ENCODE results near the gene COP1.

The COP1 gene

GRCh38 chr1:175963740-175964139 is 243.3 kb downstream of the COP1 start:
- H3K79me2 ChIP-seq (ENCODE audit: insufficient read depth, low read length), result no peaks in the 10 kb centered on the region

GRCh38 chr1:175960169-175960568 is 246.9 kb downstream of the COP1 start:
- ATAC-seq (ENCODE audit: insufficient read depth, low read depth) (no peak), DNase-seq (no peak)
- TF ChIP-seq EZH2 (IDR thresholded peaks at IDR 0.05; ENCODE audit: borderline replicate concordance, low read depth, low read length, severe bottlenecking), result no peak
- TF ChIP-seq, protein P1, sequence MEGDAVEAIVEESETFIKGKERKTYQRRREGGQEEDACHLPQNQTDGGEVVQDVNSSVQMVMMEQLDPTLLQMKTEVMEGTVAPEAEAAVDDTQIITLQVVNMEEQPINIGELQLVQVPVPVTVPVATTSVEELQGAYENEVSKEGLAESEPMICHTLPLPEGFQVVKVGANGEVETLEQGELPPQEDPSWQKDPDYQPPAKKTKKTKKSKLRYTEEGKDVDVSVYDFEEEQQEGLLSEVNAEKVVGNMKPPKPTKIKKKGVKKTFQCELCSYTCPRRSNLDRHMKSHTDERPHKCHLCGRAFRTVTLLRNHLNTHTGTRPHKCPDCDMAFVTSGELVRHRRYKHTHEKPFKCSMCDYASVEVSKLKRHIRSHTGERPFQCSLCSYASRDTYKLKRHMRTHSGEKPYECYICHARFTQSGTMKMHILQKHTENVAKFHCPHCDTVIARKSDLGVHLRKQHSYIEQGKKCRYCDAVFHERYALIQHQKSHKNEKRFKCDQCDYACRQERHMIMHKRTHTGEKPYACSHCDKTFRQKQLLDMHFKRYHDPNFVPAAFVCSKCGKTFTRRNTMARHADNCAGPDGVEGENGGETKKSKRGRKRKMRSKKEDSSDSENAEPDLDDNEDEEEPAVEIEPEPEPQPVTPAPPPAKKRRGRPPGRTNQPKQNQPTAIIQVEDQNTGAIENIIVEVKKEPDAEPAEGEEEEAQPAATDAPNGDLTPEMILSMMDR (IDR thresholded peaks at IDR 0.05; ENCODE audit: borderline replicate concordance, extremely low read depth, low read length, poor library complexity, severe bottlenecking), result no peak
- Histone ChIP-seq H3K4me3 (ENCODE audit: low read depth in 1 of 2, low read length in 2 of 2) (no peak overlapping the region), H3K79me2 (ENCODE audit: insufficient read depth, low read length) (no peaks in the 10 kb centered on the region), H3K27me3 (ENCODE audit: insufficient read depth, low read length, poor library complexity) (no peaks in the 10 kb centered on the region), H3K36me3 (ENCODE audit: insufficient read depth, low read length) (peaks cover 19% of the 10 kb centered on the region), H3K27ac (ENCODE audit: low read length) (no peak overlapping the region), H4K20me1 (ENCODE audit: insufficient read depth, low read length) (no peaks in the 10 kb centered on the region), H3K9ac (ENCODE audit: low read depth, low read length) (no peak overlapping the region), H3K4me2 (ENCODE audit: insufficient read depth, low read length) (no peak overlapping the region), H3K4me1 (ENCODE audit: insufficient read depth, low read length) (no peaks in the 10 kb centered on the region), H3K9me3 (ENCODE audit: insufficient read depth, low read length, severe bottlenecking) (no peaks in the 10 kb centered on the region), H2AFZ (ENCODE audit: low read depth, low read length) (no peak overlapping the region)

More at GRCh38 chr1:175963740-175964139, 243.3 kb downstream of the COP1 start:
- Histone ChIP-seq H3K27ac (ENCODE audit: low read length) (no peak overlapping the region), H3K4me1 (ENCODE audit: insufficient read depth, low read length) (no peaks in the 10 kb centered on the region), H4K20me1 (ENCODE audit: insufficient read depth, low read length) (no peaks in the 10 kb centered on the region), H3K9ac (ENCODE audit: low read depth, low read length) (no peak overlapping the region), H3K9me3 (ENCODE audit: insufficient read depth, low read length, severe bottlenecking) (no peaks in the 10 kb centered on the region), H3K27me3 (ENCODE audit: insufficient read depth, low read length, poor library complexity) (no peaks in the 10 kb centered on the region), H3K4me2 (ENCODE audit: insufficient read depth, low read length) (no peak overlapping the region), H3K4me3 (ENCODE audit: low read depth in 1 of 2, low read length in 2 of 2) (no peak overlapping the region), H2AFZ (ENCODE audit: low read depth, low read length) (no peak overlapping the region), H3K36me3 (ENCODE audit: insufficient read depth, low read length) (peaks cover 18% of the 10 kb centered on the region; the same call in 1 of the 2 replicates)
- DNase-seq, result no peak
- TF ChIP-seq, protein P1 (IDR thresholded peaks at IDR 0.05; ENCODE audit: borderline replicate concordance, extremely low read depth, low read length, poor library complexity, severe bottlenecking), result no peak
- TF ChIP-seq EZH2 (IDR thresholded peaks at IDR 0.05; ENCODE audit: borderline replicate concordance, low read depth, low read length, severe bottlenecking), result no peak
- ATAC-seq (ENCODE audit: insufficient read depth, low read depth), result no peak

- no peak for TF ChIP-seq EZH2 (IDR thresholded peaks at IDR 0.05; ENCODE audit: borderline replicate concordance, low read depth, low read length, severe bottlenecking)
- TF ChIP-seq, protein P1 (IDR thresholded peaks at IDR 0.05; ENCODE audit: borderline replicate concordance, extremely low read depth, low read length, poor library complexity, severe bottlenecking), result no peak
- no peaks in the 10 kb centered on the region for H3K9me3 ChIP-seq (ENCODE audit: insufficient read depth, low read length, severe bottlenecking)
- no peak overlapping the region for H3K4me2 ChIP-seq (ENCODE audit: insufficient read depth, low read length)
- H3K4me1 ChIP-seq (ENCODE audit: insufficient read depth, low read length), result no peaks in the 10 kb centered on the region
- H2AFZ ChIP-seq (ENCODE audit: low read depth, low read length), result no peak overlapping the region
- no peaks in the 10 kb centered on the region for H4K20me1 ChIP-seq (ENCODE audit: insufficient read depth, low read length)
- H3K27ac ChIP-seq (ENCODE audit: low read length), result no peak overlapping the region
- no peak overlapping the region for H3K4me3 ChIP-seq (ENCODE audit: low read depth in 1 of 2, low read length in 2 of 2)
- no peaks in the 10 kb centered on the region for H3K27me3 ChIP-seq (ENCODE audit: insufficient read depth, low read length, poor library complexity)
- H3K9ac ChIP-seq (ENCODE audit: low read depth, low read length), result no peak overlapping the region
- no peaks in the 10 kb centered on the region for H3K79me2 ChIP-seq (ENCODE audit: insufficient read depth, low read length)
- no peak for DNase-seq
- H3K36me3 ChIP-seq (ENCODE audit: insufficient read depth, low read length), result peaks cover 46% of the 10 kb centered on the region
- ATAC-seq (ENCODE audit: insufficient read depth, low read depth), result no peak
Measured at GRCh38 chr1:175951627-175952026, 255.5 kb downstream of the COP1 start.

- peaks cover 56% of the 10 kb centered on the region for H3K36me3 ChIP-seq (ENCODE audit: insufficient read depth, low read length)
- no peak overlapping the region for H2AFZ ChIP-seq (ENCODE audit: low read depth, low read length)
Measured at GRCh38 chr1:175947771-175948170, 259.3 kb downstream of the COP1 start.

More at GRCh38 chr1:175947771-175948170, 259.3 kb downstream of the COP1 start:
- Histone ChIP-seq H3K79me2 (ENCODE audit: insufficient read depth, low read length) (no peaks in the 10 kb centered on the region), H4K20me1 (ENCODE audit: insufficient read depth, low read length) (no peaks in the 10 kb centered on the region), H3K9ac (ENCODE audit: low read depth, low read length) (no peak overlapping the region), H3K4me1 (ENCODE audit: insufficient read depth, low read length) (no peaks in the 10 kb centered on the region), H3K4me3 (ENCODE audit: low read depth in 1 of 2, low read length in 2 of 2) (no peak overlapping the region), H3K4me2 (ENCODE audit: insufficient read depth, low read length) (no peak overlapping the region), H3K27ac (ENCODE audit: low read length) (no peak overlapping the region), H3K27me3 (ENCODE audit: insufficient read depth, low read length, poor library complexity) (no peaks in the 10 kb centered on the region), H3K9me3 (ENCODE audit: insufficient read depth, low read length, severe bottlenecking) (no peaks in the 10 kb centered on the region)
- TF ChIP-seq EZH2 (IDR thresholded peaks at IDR 0.05; ENCODE audit: borderline replicate concordance, low read depth, low read length, severe bottlenecking), result no peak
- TF ChIP-seq, protein P1 (IDR thresholded peaks at IDR 0.05; ENCODE audit: borderline replicate concordance, extremely low read depth, low read length, poor library complexity, severe bottlenecking), result no peak
- ATAC-seq (ENCODE audit: insufficient read depth, low read depth) (no peak), DNase-seq (no peak)
